Upper lobe of right lung (tissue), 1 donor: ENCODE results near the gene PWP1. TPM values are rescaled to one million over a fixed set of nuclear protein-coding genes. Genes with fewer than 3 reads are reported as not detected.

Source experiments
- ATAC-seq: fragments of 200-7000 bp; cut with Tn5 transposase; one replicate; pipeline ENCODE4 v1.9.1; 2020; ENCODE audit warnings: mild to moderate bottlenecking, moderate library complexity
- DNase-seq: peaks from one replicate; pipeline ENCODE4 v3.0.0-alpha.2; 2020
- H3K27ac ChIP-seq: fragments of 200-600 bp; one replicate; pipeline ENCODE4 v1.8.0; 2022
- H3K27me3 ChIP-seq: fragments of 200-600 bp; one replicate; pipeline ENCODE4 v1.8.0; 2022; ENCODE audit warnings: mild to moderate bottlenecking
- H3K36me3 ChIP-seq: fragments of 200-600 bp; one replicate; pipeline ENCODE4 v1.8.0; 2022
- H3K4me1 ChIP-seq: fragments of 200-600 bp; one replicate; pipeline ENCODE4 v1.8.0; 2022
- H3K4me3 ChIP-seq: fragments of 200-600 bp; one replicate; pipeline ENCODE4 v1.8.0; 2022; ENCODE audit warnings: mild to moderate bottlenecking
- H3K9me3 ChIP-seq: fragments of 200-600 bp; one replicate; pipeline ENCODE4 v1.8.0; 2022
- CTCF ChIP-seq: fragments of 200-600 bp; IDR thresholded peaks from one replicate; pipeline ENCODE4 v1.8.0; 2022; ENCODE audit warnings: antibody characterized with exemption
- intact Hi-C: fragments of 100-400 bp; cut with DNase I; formaldehyde crosslinking; loops from one replicate; pipeline ENCODE4 v1.11.0; 2022
- total RNA-seq: library from RNA; stranded (reverse); fragmentation: NEBNext Ultra II Directional; extraction: Animal tissue kit (Norgen Biotek cat#: 25700); gene quantifications from one replicate; pipeline ENCODE4 v1.2.1, GENCODE V29; 2021
- donor health status: DM: no; HTN: yes; CAD: no; lungs with severe emphysema.

The PWP1 gene
- total RNA-seq, 1 donor from 2014 or later = 25.8 TPM

- Histone ChIP-seq H3K4me1 (no peaks in the 10 kb centered on the region), H3K36me3 (no peaks in the 10 kb centered on the region), H3K9me3 (no peaks in the 10 kb centered on the region), H3K27ac (no peak overlapping the region), H3K4me3 (no peak overlapping the region), H3K27me3 (peaks cover 16% of the 10 kb centered on the region)
- no peak for DNase-seq
- intact Hi-C loops = no loop called here
- TF ChIP-seq CTCF = no peak
- no peak for ATAC-seq
Observed at GRCh38 chr12:107660861-107661415, 24.7 kb upstream of the PWP1 start.

- H3K27ac ChIP-seq = no peak overlapping the region
- H3K27me3 ChIP-seq = peaks cover 16% of the 10 kb centered on the region
- no peaks in the 10 kb centered on the region for H3K36me3 ChIP-seq
- no peak for DNase-seq
- no peaks in the 10 kb centered on the region for H3K9me3 ChIP-seq
- H3K4me1 ChIP-seq = no peaks in the 10 kb centered on the region
- no peak for TF ChIP-seq CTCF
- ATAC-seq = no peak
- H3K4me3 ChIP-seq = no peak overlapping the region
- intact Hi-C loops = no loop called here
Observed at GRCh38 chr12:107661830-107662229, 23.8 kb upstream of the PWP1 start.

DNA sequence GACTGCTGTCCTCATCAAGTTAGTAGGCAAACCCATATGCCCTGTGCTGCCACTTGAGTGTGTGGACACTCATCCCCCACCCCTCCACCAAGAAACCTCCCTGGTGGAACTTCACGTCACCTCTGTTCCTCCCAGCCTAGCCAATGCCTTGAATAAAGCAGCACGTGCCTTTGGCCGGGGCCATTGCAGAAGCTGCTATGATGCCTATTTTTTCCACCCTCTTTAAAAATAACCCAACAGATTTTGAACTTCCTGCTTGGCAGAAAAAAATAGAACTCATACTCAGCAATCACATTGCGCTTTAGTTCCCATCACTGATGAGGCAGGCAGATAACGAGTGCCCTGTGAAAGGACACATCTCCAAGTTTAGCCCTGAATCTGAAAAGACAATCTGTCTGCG, 23.1 kb upstream of the PWP1 start:
- DNase-seq = no peak
- intact Hi-C loops = no loop called here

DNA sequence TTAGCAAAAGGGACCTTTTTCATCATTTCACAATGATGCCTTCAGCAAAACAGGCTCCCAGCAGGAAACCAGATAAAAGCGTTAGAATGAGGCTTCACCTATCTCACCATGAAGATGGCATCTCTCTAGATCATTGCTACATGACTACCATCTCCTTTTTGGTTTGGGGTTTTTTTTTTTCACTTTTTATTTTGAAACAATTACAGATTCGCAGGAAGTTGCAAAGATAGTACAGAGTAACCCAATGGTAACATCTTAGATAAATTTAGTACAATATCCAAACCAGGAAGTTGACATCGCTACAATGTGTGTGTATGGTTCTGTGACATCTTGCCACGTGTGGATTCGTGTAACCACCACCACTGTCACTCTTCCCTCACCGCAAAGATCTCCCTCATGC, 22.3 kb upstream of the PWP1 start:
- ATAC-seq = no peak
- Histone ChIP-seq H3K9me3 (no peaks in the 10 kb centered on the region), H3K4me3 (no peak overlapping the region), H3K27me3 (peaks cover 16% of the 10 kb centered on the region), H3K27ac (no peak overlapping the region), H3K4me1 (no peaks in the 10 kb centered on the region), H3K36me3 (no peaks in the 10 kb centered on the region)
- no peak for DNase-seq
- intact Hi-C loops = no loop called here
- TF ChIP-seq CTCF = no peak

More for the DNA sequence above, 23.1 kb upstream of the PWP1 start:
- TF ChIP-seq CTCF = no peak
- no peaks in the 10 kb centered on the region for H3K36me3 ChIP-seq
- no peaks in the 10 kb centered on the region for H3K4me1 ChIP-seq
- no peaks in the 10 kb centered on the region for H3K9me3 ChIP-seq
- no peak overlapping the region for H3K4me3 ChIP-seq
- ATAC-seq = no peak
- H3K27me3 ChIP-seq = peaks cover 16% of the 10 kb centered on the region
- no peak overlapping the region for H3K27ac ChIP-seq

GRCh38 chr12:107666009-107666408, 19.6 kb upstream of the PWP1 start:
- peaks cover 31% of the 10 kb centered on the region for H3K27me3 ChIP-seq
- DNase-seq = no peak

More at GRCh38 chr12:107666009-107666408, 19.6 kb upstream of the PWP1 start:
- intact Hi-C loops = no loop called here
- Histone ChIP-seq H3K4me3 (no peak overlapping the region), H3K27ac (no peak overlapping the region), H3K4me1 (no peaks in the 10 kb centered on the region), H3K36me3 (no peaks in the 10 kb centered on the region), H3K9me3 (no peaks in the 10 kb centered on the region)
- no peak for TF ChIP-seq CTCF
- ATAC-seq = no peak
